Tibial artery (tissue), 4 donors: ENCODE measurements around the gene CKS1B.
A peak's percentile ranks its signal among the peaks of the same experiment; 100 is the strongest.

Experiments used
- DNase-seq, 2 donors: peaks; one replicate each; pipeline ENCODE4 v3.0.0-alpha.2; 2019
- H3K27ac ChIP-seq, 2 donors: fragments of 200-600 bp; sonication (generic) in 1 of 2; 1 replicate in 1 of 2; 2 replicates in 1 of 2; pipeline ENCODE4 v1.5.1; 2018 to 2019; ENCODE audit warnings: mild to moderate bottlenecking in 1 of 2
- H3K27me3 ChIP-seq, 2 donors: fragments of 200-600 bp; sonication (generic) in 1 of 2; one replicate each; pipeline versions ENCODE4 v1.5.1 to v1.6.0; 2016 to 2019
- H3K36me3 ChIP-seq, 3 donors: fragments of 200-600 bp; sonication (generic) in 2 of 3; one replicate each; pipeline ENCODE4 v1.5.1; 2016 to 2019; ENCODE audit warnings: mild to moderate bottlenecking in 2 of 3
- H3K4me1 ChIP-seq, 4 donors: fragments of 200-600 bp; sonication (generic) in 2 of 4; 1 replicate in 3 of 4; 2 replicates in 1 of 4; pipeline ENCODE4 v1.5.1; 2016 to 2019
- H3K4me3 ChIP-seq, 2 donors: fragments of 200-600 bp; sonication (generic) in 1 of 2; 1 replicate in 1 of 2; 2 replicates in 1 of 2; pipeline ENCODE4 v1.5.1; 2018 to 2019; ENCODE audit warnings: mild to moderate bottlenecking in 2 of 2
- H3K9me3 ChIP-seq, 3 donors: fragments of 200-600 bp; sonication (generic) in 1 of 3; one replicate each; pipeline ENCODE4 v1.5.1; 2016 to 2019
- CTCF ChIP-seq, 2 experiments: fragments of 200-600 bp in 1 of 2; fragments of 450-650 bp in 1 of 2; IDR thresholded peaks; one replicate each; pipeline ENCODE4 v1.5.1; 2017 to 2019; ENCODE audit warnings: antibody characterized with exemption in 2 of 2, mild to moderate bottlenecking in 1 of 2, moderate library complexity in 1 of 2
- intact Hi-C: fragments of 100-400 bp; cut with DNase I; formaldehyde crosslinking; loops from one replicate; pipeline ENCODE4 v1.15.0; 2023; ENCODE audit warnings: low total_unique reads

The CKS1B gene

GRCh38 chr1:154938604-154939399, 35.7 kb upstream of the CKS1B start:
- no peak for TF ChIP-seq CTCF (IDR thresholded peaks at IDR 0.05)
- Histone ChIP-seq H3K27ac (peak overlapping the region; percentile 94 to 97), H3K9me3 (no peaks in the 10 kb centered on the region), H3K36me3 (no peaks in the 10 kb centered on the region), H3K4me3 (no peak overlapping the region), H3K27me3 (no peaks in the 10 kb centered on the region), H3K4me1 (peaks cover 0 to 49% (median 30%) of the 10 kb centered on the region in 4 donors)
- DNase-seq: no peak
- intact Hi-C loops: no loop called here

GRCh38 chr1:154940213-154940560, 34.3 kb upstream of the CKS1B start:
- no peak for DNase-seq
- no peaks in the 10 kb centered on the region for H3K27me3 ChIP-seq
- TF ChIP-seq CTCF (IDR thresholded peaks at IDR 0.05): no peak
- no peaks in the 10 kb centered on the region for H3K9me3 ChIP-seq
- no peak overlapping the region for H3K4me3 ChIP-seq
- H3K4me1 ChIP-seq: peaks cover 0 to 60% (median 34%) of the 10 kb centered on the region in 4 donors
- intact Hi-C loops: no loop called here
- H3K36me3 ChIP-seq: peaks cover 0 to 7% (median 5%) of the 10 kb centered on the region in 3 donors
- peak overlapping the region; percentile 2 to 94 for H3K27ac ChIP-seq

GRCh38 chr1:154940651-154941194, 33.8 kb upstream of the CKS1B start:
- H3K27ac ChIP-seq: peak overlapping the region in 1 of 2 donors; percentile 94
- H3K4me3 ChIP-seq: no peak overlapping the region
- no peaks in the 10 kb centered on the region for H3K27me3 ChIP-seq
- peaks cover 0 to 13% (median 5%) of the 10 kb centered on the region in 3 donors for H3K36me3 ChIP-seq
- TF ChIP-seq CTCF (IDR thresholded peaks at IDR 0.05): no peak
- H3K4me1 ChIP-seq: peaks cover 0 to 55% (median 29%) of the 10 kb centered on the region in 4 donors
- intact Hi-C loops: no loop called here
- H3K9me3 ChIP-seq: no peaks in the 10 kb centered on the region
- no peak for DNase-seq

GRCh38 chr1:154941333-154942013, 33.0 kb upstream of the CKS1B start:
- intact Hi-C loops: no loop called here
- Histone ChIP-seq H3K36me3 (peaks cover 0 to 20% (median 10%) of the 10 kb centered on the region in 3 donors), H3K27me3 (no peaks in the 10 kb centered on the region), H3K27ac (peak overlapping the region; percentile 10 to 24), H3K4me3 (no peak overlapping the region), H3K9me3 (no peaks in the 10 kb centered on the region), H3K4me1 (peaks cover 0 to 51% (median 26%) of the 10 kb centered on the region in 4 donors)
- TF ChIP-seq CTCF (IDR thresholded peaks at IDR 0.05): no peak
- DNase-seq: no peak

GRCh38 chr1:154943649-154944400, 30.7 kb upstream of the CKS1B start:
- H3K27ac ChIP-seq: peak overlapping the region; percentile 24 to 56

More at GRCh38 chr1:154943649-154944400, 30.7 kb upstream of the CKS1B start:
- H3K27me3 ChIP-seq: no peaks in the 10 kb centered on the region
- no peak overlapping the region for H3K4me3 ChIP-seq
- TF ChIP-seq CTCF (IDR thresholded peaks at IDR 0.05): peak; percentile 52 to 59
- intact Hi-C loops: no loop called here
- H3K36me3 ChIP-seq: peaks cover 6 to 40% (median 28%) of the 10 kb centered on the region in 3 donors
- H3K9me3 ChIP-seq: no peaks in the 10 kb centered on the region
- H3K4me1 ChIP-seq: peaks cover 0 to 38% (median 15%) of the 10 kb centered on the region in 4 donors
- no peak for DNase-seq
